NCI-H526 treated with DMSO at 0.1 percent for 48 hours (cell line): ENCODE data around the gene PRF1.

Experiments
- DNase-seq: peaks from one replicate; lab custom pipeline; 2025; lab: John Stamatoyannopoulos, UW

The PRF1 gene

DNA sequence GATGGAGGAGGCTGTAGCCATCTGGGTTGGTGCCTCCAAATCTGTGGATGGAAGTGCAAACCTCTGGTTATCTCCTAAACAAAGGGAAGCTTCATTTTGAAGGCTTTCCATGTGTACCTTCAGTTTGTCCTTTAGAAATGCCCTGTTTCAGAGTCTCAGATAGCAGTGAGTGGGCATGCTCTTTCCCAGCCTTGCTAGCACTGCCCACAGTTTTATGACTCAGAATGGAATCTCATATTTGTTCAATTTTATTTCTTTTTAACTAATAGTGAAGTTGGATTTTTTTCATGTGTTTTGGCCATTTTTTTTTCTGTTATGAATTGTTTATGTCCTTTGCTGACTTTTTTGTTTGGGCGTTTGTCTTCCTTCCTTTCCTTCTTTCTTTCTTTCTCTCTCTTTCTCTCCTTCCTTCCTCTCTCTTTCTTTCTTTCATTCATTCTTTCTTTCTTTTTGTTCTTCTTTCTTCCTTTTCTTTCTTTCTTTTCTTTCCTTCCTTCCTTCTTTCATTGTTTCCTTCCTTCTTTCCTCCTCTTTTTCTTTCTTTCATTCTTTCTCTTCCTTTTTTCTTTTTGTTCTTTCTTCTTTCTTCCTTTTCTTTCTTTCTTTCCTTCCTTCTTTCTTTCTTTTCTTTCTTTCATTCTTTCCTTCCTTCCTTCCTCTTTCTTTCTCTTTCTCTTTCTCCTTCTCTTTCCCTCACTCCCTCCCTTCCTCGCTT lies 25.6 kb downstream of the PRF1 start:
- DNase-seq, result no peak

DNA sequence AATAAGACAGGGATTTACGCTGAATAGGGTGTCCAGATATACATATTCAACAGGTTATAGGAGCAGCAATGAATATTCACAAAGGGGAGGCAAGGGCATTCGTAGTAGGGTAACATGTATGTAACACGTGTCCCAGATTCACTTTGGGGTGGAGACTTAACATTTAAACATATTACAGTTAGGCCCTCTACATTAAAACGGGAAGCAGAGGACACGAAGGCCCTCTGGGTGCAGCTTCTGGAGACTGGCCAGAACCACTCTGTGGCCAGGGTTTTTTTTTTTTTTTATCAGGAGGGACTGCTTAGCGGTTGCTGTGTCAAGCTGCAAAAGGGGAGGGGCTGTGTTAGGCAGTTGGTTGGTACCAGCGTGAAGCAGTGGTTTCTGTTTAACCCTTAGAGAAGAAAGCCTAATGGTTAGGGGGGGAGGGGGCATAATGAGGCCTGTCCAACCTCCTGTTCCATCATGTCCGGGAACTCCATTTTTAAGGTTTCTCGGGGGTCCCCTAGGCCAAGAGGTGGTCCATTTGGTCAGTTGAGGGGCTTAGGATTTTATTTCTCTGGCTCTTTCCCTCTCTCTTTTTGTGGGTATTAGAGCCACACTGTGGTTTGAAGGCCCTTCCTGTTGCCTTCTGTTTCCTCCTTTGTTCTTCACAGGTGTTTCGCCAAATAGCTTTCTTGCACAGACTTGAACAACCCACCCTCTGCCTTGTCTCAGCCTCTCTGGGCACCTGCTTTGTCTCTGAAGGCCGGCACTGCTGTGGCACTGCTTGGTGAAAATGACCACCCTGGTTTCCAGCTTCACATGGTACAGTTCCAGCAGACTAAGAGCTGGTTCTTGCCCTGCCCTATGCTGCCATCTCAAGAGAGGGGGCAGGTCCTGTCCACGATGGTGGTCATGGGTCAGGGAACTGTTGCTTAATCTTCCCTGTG lies 26.4 kb downstream of the PRF1 start:
- no peak for DNase-seq

DNA sequence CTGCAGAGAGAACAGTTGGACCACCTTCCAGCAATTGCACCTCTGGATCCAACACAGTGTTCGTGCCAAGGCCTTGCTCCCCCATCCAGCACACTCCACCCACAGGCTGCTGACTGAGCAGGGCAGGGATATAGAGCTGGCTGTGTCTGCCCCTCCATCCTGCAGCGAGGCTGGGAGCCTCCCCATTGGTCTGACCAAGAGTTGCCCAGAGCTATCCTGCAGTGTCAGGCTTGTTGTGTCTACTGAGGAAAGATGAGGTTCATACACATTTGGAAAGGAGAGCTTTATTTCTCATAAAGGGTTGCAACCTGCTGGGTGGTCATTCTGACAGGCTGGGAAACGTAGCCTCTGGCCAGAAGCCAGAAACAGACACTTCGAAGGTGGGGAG lies 27.1 kb downstream of the PRF1 start:
- DNase-seq, result no peak

DNA sequence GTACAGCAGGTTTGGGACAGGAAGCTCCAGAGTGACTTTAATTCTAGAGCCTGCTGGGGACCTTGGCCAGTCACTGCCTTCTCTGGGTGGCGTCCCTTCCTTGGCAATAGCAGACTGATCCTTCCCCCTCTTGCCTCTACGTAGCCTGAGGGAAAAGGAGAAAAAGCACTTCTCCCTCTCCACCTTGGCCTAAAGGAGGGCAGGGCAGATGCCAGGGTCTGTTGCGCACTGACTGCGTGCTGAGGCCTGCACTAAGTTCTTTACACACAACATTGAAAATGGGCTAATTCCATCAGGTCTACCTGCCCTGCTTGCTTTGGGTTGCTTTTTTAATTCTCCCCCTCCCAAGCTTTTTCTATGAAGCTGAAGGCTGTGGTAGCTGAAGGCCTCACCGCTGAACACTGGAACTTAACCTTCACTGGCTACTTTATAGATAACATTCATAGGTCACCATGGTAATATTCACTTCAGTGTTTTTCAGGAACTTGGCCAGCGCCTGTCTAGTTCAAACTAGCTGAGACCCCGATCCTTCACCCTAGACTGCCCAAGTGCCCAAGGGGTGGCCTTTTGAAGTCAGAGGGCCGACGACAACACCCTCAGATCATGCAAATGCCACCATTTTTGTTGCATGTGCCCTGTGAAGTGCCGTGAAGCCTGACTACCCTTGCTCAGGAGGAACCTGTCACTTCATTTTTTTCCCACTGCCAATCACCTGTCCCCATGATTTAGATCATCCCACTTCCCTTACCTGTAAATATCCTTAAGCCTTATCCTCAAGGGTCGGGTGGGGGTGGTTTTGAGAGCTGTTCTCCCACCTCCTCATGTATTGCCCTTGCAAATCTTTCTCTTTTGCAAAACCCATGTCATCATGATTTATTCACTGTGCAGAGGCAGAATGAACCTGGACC lies 28.7 kb downstream of the PRF1 start:
- no peak for DNase-seq

DNA sequence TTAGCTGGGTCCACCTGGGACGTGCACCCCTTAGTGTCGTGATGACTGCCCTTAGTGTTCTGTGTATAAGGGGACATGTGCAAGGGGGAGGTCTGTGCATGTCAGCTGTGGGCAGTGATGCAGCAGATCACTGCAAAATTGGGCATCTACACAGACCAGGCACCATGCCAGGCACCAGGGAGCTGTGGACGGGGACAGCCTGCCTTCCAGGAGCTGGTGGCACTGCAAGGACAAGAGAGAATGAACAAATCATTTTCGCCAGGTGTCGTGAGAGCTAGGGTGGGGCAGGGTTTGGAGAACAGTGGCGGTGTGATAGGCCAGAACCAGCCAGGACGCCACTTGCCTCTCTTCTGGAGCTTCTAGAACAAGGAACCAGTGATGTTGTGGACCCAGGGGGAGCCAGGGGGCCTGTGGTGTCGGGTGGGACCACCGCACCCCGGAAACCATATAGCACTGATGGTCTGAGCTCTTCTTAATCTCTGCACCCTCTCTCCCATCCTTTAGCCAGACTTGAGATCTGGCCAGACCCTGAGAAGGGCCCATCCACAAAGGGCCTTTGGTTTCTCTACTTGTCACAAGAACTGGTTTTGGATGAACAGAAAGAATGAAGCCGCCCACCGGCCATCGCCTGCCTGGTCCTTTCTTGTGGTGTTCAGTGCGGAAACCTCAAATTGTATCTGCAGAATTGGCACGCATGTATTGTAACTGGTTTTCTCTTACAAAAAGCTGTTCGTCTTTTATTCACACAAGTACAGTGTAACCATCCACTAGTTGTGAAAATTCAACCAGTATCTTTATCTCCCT lies 30.7 kb downstream of the PRF1 start:
- no peak for DNase-seq

DNA sequence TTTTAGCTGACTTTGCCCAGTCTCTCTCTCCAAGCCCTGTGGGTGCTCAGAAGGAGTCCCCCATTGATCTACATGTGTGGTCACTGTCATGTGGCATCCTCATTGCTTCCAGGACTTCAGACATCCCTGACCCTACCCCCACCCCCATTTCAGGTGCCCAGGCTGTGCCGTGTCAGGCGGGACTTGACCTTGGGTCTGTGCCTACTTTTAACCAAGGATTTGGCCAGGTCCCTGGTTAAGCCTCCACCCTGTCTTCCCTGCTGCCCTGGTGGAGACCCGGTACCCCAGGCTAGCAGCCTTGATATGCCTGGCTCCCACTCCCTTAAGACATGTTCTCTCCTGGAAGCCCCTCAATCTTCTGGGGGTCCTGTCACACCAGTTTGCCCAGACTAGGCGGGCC lies 31.3 kb downstream of the PRF1 start:
- DNase-seq, result no peak

DNA sequence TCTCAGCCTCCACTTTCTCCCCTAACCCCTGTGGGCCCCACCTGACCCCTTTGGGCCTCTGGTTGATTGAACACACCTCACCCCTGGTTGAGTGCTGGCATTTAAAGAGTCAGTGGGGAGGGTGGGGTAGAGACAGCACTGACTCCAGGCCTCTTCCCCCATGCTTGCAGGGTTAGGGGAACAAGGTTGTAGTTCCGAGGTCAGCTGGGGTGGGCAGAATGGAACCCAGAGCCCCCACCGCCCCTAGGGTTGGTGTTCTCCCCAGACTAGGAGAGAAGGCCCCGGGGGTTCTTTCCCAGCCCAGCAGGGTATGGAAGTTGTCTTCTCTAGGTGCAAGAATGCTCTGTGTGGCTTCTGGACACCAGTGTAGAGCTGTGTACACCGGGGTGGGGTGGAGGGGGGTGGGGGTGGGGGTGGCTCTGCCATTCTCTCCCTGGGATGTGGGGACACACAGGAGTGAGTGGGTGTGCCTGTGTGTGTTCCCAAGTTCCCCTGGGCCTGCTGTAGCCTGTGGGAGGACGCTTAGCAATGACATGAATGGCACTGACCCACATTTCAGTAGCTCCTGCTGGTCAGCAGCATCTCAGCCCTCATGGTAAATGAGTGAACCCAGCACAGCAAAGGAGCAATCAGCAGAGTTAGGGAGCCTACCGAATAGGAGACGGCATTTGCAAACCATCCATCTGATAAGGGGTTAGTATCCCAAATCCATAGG lies 33.6 kb downstream of the PRF1 start:
- DNase-seq, result no peak

DNA sequence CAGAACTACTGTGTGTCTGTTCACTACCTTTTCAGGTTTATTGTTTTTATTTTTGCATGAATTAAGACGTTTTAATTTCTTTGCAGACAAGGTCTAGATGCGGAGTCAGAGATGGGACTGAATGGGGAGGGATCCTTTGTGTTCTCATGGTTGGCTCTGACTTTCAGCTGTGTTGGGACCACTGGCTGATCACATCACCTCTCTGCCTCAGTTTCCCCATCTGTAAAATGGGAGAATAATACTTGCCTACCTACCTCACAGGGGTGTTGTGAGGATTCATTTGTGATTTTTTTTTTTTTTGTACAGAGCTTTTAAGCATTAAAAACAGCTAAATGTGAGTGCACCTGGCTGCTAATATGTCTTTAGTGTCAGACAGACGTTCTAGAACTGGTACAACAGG lies 34.4 kb downstream of the PRF1 start:
- no peak for DNase-seq

DNA sequence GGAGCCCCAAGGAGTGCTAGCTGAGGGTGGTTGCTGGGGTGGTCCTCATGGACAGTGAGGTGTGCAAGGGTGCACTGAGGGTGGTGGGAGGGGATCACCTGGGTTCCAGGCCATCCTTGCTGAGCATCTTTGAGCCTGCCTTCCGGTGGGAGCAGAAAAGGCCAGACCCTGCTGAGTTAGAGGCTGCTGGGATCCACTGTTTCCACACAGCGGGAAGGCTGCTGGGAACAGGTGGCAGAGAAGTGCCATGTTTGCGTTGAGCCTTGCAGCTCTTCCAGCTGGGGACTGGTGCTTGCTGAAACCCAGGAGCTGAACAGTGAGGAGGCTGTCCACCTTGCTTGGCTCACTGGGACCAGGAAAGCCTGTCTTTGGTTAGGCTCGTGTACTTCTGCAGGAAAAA lies 34.9 kb downstream of the PRF1 start:
- no peak for DNase-seq

DNA sequence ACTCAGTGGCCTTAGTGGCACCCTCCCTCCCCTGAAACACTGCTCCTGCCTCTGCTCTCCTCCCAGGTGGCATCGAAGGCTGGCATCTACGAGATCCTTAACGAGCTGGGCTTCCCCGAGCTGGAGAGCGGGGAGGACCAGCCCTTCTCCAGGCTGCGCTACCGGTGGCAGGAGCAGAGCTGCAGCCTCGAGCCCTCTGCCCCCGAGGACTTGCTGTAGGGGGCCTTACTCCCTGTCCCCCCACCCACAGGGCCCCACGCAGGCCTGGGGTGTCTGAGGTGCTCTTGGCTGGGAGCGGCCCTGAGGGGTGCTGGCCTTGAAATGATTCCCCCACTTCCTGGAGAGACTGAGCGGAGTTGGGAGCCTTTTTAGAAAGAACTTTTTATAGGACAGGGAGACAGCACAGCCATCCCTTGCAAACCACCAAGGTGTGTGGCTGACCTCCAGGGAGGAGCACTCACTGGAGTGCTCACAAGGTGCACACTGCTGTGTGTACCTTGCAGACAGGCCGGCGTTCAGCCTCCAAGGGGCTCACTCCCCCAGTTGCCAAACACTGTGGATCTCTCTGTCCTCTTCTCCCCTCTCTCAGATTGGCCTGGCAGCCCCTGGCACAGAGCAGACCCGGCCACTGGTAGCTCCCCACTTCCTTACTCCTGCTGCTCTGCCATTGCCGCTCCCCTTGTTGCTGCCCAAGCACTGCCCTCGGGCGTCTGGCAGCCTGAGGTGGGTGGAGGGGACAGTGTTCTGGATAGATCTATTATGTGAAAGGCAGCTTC lies 35.8 kb downstream of the PRF1 start:
- no peak for DNase-seq

DNA sequence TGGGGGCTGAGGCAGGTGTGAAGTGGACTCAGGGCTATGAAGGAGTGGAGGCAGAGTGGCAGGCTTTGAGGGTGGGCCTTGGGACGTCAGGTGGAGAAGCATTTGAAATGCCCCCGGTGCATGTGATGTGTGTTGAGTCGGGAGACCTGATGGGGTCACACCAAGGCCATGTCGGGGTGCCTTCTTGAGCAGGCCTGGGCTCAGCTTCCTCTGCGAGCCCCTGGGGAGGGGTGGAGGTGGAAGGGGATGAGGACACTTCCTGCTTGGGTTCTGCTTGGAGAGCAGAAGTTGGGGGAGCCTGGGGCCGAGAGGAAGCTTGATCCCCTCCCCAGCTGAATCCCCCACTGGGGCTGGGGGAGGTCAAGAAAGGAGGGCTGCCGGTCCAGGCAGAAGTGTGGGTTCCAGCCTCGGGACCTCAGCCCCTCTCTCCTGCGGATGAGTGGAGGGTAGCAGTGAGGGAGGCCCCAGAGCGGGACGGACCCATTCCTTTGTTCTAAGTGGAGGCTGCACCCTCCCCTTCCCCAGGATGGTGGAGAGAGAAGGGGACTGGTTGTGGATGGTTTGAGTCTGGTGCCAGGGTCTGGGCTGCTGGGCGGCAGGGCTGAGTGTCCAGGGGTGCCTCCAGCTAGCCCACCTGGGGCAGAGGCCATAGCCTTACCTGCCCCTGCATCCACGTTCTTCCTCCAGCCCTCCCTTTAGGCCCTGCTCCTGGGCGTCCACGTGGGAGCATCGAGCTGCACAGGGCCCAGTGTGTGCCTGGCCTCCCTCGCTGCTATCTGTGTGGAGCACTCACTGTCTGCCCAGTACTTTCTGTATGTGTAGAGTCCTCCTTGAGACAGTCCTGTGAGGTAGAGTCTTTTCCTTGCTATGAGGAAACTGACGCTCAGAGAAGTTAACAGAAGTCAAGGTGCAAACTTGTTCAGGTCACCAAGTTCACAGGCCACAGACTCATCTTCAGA lies 36.7 kb downstream of the PRF1 start:
- no peak for DNase-seq

DNA sequence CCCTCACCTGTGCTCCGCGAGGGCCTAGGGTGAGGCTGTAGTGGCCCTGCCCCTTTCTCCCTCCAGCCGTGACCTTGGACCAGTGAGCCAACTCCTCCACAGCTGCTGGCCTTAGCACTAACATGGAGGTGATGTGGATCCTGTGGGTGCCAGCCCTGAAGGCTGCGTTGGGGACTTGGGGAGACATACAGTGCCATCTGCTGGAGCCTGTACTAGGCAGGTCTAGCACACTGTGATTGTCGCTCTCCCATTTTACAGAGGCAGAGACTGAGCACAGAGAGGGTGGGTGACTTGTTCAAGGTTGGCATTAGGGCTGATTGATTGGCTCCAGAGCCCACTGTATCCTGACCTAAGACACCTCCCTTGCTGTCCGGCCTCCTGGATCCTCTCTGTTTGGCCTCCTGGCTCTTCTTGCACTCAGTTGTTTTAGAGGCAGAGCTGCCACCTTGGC lies 37.6 kb downstream of the PRF1 start:
- no peak for DNase-seq

DNA sequence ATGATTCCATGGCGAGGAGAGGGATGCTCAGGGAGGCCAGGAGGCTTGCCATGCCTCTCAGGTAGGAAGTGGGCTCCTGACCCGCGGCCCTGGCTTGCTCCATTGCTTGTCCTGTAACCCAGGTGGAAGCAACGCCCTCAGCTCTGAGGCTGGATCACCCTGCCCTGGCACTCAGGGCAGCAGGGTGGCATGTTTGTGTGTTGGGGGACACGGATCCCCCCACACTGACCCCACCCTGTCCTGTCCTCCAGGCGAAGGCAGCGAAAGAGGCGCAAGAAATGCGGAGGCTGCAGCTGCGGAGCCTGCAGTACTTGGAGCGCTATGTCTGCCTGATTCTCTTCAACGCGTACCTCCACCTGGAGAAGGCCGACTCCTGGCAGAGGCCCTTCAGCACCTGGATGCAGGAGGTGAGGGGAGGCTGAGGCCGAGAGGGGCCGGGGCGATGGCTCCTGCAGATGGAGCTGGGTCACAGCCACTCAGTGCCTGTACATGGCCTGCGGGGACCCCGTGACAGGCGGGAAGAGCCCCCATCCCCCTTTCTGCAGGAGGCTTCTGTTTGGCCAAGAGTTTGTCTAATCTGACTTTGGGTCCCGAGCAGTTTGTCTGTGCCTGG lies 38.3 kb downstream of the PRF1 start:
- no peak for DNase-seq

DNA sequence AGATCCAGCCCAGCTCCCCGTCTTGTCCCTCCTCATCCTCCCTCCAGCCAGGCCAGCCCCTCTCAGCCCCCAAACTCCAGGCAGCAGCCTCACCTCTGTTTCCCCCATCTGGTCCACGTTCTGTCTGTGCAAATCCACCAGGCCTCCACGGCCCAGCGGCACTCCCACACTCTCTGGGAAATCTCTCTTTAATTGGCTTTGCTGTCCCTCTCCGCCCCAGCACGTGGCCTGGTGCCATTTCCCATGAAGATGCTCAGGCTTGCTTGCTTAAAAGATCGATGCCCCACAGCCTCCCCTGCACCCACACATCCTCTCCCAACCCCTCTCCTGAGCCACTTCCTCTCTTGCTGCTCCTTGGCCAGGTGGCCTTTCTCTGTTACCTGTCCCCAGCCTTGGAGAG lies 39.3 kb downstream of the PRF1 start:
- DNase-seq, result no peak

DNA sequence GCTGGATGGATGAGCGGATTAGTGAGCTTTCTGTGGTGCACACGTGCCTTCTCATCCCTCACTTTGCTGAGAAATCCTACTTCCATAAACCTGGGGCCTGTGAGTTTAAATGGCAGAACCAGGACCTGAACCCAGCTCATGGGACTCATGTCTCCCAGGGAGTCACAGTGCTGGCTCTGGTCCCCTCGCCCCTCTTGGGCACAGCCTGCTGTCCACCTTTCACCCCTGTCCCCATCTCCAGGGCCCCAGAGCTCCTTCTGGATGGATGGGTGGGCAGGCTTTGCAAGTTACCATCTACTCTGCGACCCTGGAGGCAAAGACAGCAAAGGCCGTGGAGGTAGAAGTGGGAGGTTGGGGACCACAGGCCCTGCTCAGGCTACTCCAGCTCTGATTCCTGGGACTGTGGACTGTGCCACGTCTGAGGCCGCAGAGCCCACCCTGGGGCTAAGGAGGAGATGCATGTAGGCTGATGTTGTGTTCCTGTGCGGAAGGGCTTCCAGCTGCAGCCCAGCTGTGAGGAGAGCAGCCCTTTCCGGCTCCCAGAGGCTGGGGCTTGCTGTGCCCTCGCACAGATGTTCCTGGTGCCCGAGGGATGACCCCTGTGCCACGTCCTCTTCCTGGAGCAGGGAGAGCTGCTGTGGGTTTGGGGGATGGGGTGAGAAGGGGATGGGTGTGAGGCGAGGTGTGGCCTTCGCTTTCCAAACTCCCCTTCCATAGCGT lies 40.3 kb downstream of the PRF1 start:
- no peak for DNase-seq

DNA sequence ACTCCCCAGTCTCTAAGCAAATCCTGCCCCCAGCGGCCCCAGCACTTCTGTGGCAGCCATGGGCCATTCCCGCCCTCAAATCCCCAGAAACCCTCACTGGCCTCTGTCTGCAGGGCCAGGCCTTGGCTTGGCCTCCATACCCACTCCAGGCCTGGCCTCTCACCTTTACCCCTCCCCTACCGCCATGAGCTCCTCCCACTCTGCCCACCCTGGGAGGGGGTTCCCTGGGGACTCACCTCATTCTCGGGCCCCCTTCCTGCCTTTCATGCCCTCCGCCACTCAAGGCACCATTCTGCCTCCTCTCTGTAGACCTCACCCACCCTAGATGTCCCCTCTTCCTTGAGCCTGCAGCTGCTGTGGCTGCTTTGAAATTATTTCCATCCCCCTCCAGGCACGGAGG lies 41.0 kb downstream of the PRF1 start:
- no peak for DNase-seq

DNA sequence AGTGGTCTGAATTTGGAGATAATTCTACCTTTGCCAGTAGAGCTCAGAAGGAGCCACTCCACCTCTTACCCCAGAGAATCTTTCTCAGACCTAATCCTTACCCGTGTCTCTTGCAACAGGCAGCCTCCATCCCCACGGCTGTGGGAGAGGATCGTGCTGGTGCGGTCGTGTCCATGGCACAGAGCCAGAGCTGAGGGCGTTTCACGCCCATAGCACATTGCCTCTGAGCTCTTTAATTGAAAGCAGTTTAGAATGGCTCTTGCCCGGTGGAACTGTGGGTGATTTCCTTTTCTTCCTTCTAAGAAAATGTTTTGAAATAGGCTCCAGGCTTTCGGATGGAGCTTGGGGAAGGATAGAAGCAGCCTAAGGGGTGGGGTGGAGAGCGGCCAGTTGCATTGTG lies 41.5 kb downstream of the PRF1 start:
- DNase-seq, result no peak

DNA sequence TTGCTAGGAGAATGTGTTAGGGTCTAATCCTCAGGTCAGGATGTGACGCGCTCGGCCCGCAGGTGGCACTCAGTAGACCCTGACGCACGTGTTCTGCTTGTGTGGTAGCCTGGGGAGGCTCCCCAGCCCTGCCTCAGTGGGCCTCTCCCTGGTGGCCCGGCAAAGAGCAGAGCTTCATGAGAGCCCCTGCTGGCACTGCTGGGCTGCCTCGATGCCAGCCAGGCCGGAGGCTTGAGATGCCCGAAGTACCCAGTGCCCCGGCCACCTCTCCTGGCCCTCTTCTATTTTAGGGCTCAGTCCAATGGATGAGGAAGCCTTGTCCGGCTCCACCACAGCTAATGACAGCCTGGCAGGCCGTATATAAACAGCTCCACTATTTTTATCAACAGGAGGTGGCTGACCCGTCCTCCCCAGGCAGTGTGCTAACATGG lies 42.0 kb downstream of the PRF1 start:
- no peak for DNase-seq
